ENCODE measurements around the gene VAC14.

The VAC14 gene

GRCh38 chr16:70760221-70760620, 40.7 kb downstream of the VAC14 start:
- H3K9me3 ChIP-seq: no peaks in the 10 kb centered on the region
- TF ChIP-seq CTCF (IDR thresholded peaks at IDR 0.05; ENCODE audit: low read depth, low read length): no peak
- H3K4me3 ChIP-seq (ENCODE audit: low read depth, low read length): no peak overlapping the region
- H3K27me3 ChIP-seq: no peaks in the 10 kb centered on the region
- H3K4me1 ChIP-seq: no peaks in the 10 kb centered on the region
- no peak for DNase-seq
- no peaks in the 10 kb centered on the region; the same call in 1 of the 2 replicates for H3K36me3 ChIP-seq

- no peaks in the 10 kb centered on the region; the same call in 1 of the 2 replicates for H3K36me3 ChIP-seq
- no peak for DNase-seq
Observed at GRCh38 chr16:70759666-70760065, 41.3 kb downstream of the VAC14 start.

DNA sequence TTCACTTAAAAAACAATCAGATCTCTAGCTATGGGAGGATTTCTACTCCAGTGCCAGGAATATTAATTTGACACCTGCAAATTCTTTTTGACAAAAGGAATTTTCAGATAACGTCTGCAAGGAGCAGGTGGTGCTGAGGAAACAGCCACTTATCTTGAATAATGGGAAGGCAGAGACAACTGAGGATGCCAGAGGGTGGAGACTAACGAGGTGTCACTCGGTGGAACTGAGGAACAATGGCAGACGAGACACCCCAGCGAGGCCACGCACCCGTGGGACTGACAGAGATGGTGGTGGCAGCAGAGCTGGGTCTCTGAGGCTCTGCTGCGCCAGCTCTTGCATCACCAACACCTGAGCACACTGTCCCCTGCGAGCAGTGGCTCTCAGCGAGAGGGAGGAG, 42.2 kb downstream of the VAC14 start:
- H3K9me3 ChIP-seq: no peaks in the 10 kb centered on the region
- no peak for TF ChIP-seq CTCF (IDR thresholded peaks at IDR 0.05; ENCODE audit: low read depth, low read length)
- no peaks in the 10 kb centered on the region; the same call in 1 of the 2 replicates for H3K36me3 ChIP-seq
- DNase-seq: no peak
- no peaks in the 10 kb centered on the region for H3K4me1 ChIP-seq
- H3K4me3 ChIP-seq (ENCODE audit: low read depth, low read length): no peak overlapping the region
- no peaks in the 10 kb centered on the region for H3K27me3 ChIP-seq

More at GRCh38 chr16:70759666-70760065, 41.3 kb downstream of the VAC14 start:
- TF ChIP-seq CTCF (IDR thresholded peaks at IDR 0.05; ENCODE audit: low read depth, low read length): no peak
- Histone ChIP-seq H3K4me1 (no peaks in the 10 kb centered on the region), H3K9me3 (no peaks in the 10 kb centered on the region), H3K4me3 (ENCODE audit: low read depth, low read length) (no peak overlapping the region), H3K27me3 (no peaks in the 10 kb centered on the region)

- no peaks in the 10 kb centered on the region for H3K27me3 ChIP-seq
- H3K9me3 ChIP-seq: no peaks in the 10 kb centered on the region
- no peak for DNase-seq
- H3K4me3 ChIP-seq (ENCODE audit: low read depth, low read length): no peak overlapping the region
- no peaks in the 10 kb centered on the region for H3K4me1 ChIP-seq
- no peaks in the 10 kb centered on the region; the same call in 1 of the 2 replicates for H3K36me3 ChIP-seq
- no peak for TF ChIP-seq CTCF (IDR thresholded peaks at IDR 0.05; ENCODE audit: low read depth, low read length)
Observed at GRCh38 chr16:70757183-70757582, 43.8 kb downstream of the VAC14 start.

- Histone ChIP-seq H3K4me1 (no peaks in the 10 kb centered on the region), H3K4me3 (ENCODE audit: low read depth, low read length) (no peak overlapping the region), H3K9me3 (no peaks in the 10 kb centered on the region), H3K27me3 (no peaks in the 10 kb centered on the region), H3K36me3 (no peaks in the 10 kb centered on the region)
- no peak for DNase-seq
- no peak for TF ChIP-seq CTCF (IDR thresholded peaks at IDR 0.05; ENCODE audit: low read depth, low read length)
Observed at GRCh38 chr16:70756071-70756470, 44.9 kb downstream of the VAC14 start.

DNA sequence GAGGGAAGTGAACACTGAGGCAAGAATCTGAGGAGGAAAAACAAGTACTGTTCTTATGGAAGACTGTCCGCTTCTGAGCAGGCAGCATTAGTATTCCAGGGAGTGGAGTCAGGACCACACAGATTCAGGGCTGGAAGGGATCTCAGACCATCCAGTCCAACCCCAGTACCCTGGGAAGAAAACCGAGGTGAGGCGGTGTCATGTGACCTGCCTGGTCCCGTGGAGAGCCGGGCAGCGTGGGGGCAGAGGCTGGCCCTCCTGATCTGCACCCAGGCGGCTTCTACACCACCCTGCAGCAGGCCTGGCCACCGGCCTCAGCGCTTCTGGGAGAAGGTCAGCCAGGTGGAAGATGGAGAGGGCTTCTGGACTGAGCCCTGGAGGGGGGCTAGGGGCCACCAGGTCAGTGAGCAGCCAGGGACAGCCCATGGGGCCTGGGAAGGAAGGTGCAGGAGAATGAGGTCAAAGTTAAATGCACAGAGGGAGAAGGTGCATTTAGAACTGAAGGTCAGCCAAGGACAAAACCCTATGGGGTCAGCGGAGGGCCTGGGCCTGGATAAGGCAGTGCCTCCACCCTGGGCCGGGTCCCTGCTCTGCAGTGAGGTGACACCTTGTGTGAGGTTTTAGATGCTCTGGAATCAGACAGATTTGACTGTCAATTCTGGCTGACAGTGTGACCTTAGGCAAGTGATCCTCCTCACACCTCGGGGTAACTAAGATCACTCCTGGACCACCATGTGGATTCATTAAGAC, 45.9 kb downstream of the VAC14 start:
- no peak overlapping the region for H3K4me3 ChIP-seq (ENCODE audit: low read depth, low read length)
- no peak for TF ChIP-seq CTCF (IDR thresholded peaks at IDR 0.05; ENCODE audit: low read depth, low read length)
- H3K4me1 ChIP-seq: peaks cover 4% of the 10 kb centered on the region
- DNase-seq: no peak
- H3K9me3 ChIP-seq: no peaks in the 10 kb centered on the region
- H3K27me3 ChIP-seq: no peaks in the 10 kb centered on the region
- no peaks in the 10 kb centered on the region for H3K36me3 ChIP-seq

All from BE2C (cell line).